Measurements from ENCODE around the gene RASGRP4.

DNA sequence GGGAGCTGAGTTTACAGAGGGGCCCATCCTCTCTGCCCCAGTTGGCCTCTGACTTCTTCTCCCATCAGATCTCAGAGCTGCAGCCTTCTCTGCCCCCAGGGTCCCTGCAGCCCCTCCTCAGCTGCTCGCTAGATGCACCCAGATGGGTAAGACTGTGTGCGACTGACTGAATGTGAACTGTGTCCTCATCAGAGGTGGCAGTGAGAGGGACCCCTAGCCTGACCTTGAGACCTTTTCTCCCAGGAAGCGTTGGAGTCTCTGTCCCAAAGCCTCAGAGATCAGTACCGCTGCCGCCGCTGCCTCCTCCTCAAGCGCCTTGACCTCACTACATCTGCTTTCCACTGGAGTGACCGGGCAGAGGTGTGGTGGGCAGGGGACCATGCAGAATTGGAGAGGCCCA lies 20.7 kb downstream of the RASGRP4 start:
- TF ChIP-seq, protein P1, sequence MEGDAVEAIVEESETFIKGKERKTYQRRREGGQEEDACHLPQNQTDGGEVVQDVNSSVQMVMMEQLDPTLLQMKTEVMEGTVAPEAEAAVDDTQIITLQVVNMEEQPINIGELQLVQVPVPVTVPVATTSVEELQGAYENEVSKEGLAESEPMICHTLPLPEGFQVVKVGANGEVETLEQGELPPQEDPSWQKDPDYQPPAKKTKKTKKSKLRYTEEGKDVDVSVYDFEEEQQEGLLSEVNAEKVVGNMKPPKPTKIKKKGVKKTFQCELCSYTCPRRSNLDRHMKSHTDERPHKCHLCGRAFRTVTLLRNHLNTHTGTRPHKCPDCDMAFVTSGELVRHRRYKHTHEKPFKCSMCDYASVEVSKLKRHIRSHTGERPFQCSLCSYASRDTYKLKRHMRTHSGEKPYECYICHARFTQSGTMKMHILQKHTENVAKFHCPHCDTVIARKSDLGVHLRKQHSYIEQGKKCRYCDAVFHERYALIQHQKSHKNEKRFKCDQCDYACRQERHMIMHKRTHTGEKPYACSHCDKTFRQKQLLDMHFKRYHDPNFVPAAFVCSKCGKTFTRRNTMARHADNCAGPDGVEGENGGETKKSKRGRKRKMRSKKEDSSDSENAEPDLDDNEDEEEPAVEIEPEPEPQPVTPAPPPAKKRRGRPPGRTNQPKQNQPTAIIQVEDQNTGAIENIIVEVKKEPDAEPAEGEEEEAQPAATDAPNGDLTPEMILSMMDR (IDR thresholded peaks at IDR 0.05), result no peak
- TF ChIP-seq POLR2A (IDR thresholded peaks at IDR 0.05), result no peak

Data from breast epithelium (tissue), 3 donors.